Measurements from ENCODE around the gene HKDC1. TPM values are rescaled to one million over a fixed set of nuclear protein-coding genes. Genes with fewer than 3 reads are reported as not detected.

HKDC1 gene
- total RNA-seq, 1 donor from 2014 or later: not detected

DNA sequence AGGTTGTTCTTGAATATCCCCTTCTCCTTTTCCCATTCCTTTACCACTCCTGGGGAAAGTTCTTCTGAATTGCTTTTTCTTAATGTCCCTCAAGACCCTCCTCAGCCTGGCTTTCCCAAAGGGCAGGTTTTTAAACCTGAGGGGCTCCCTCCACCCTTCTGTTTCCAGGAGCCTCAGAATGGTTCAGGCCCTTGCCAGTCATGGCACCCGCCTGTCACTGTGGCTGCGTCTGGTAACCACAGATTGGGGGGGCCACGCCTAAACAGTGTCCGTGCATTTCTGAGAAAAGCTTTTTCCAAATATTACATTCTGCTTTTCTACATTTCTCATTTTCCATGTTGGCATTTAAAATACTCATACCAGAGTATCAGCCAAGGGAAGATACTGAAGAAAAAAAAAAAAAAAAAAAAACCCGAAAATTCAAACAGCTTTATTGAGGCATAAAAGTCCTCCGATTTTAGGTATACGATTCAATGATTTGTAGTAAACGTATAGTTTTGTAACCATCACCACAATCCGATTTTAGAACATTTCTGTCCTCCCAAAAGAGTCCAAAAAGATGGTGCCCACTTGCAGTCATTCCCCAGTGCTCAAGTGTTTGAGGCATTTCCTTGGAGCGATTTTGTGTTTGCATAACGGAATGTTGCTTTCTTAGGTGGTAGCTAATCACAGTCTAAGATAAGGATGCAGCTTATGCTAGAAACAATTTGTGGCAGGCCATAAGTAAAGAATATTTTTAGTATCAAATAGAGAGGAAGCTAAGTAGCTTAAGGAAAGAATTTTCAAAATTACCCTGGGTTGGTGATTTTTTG is 22.1 kb downstream of the HKDC1 start:
- H3K4me1 ChIP-seq: peaks cover 4% of the 10 kb centered on the region
- no peaks in the 10 kb centered on the region for H3K36me3 ChIP-seq
- no peak overlapping the region for H3K27ac ChIP-seq (replicated peaks)
- TF ChIP-seq, protein P1, sequence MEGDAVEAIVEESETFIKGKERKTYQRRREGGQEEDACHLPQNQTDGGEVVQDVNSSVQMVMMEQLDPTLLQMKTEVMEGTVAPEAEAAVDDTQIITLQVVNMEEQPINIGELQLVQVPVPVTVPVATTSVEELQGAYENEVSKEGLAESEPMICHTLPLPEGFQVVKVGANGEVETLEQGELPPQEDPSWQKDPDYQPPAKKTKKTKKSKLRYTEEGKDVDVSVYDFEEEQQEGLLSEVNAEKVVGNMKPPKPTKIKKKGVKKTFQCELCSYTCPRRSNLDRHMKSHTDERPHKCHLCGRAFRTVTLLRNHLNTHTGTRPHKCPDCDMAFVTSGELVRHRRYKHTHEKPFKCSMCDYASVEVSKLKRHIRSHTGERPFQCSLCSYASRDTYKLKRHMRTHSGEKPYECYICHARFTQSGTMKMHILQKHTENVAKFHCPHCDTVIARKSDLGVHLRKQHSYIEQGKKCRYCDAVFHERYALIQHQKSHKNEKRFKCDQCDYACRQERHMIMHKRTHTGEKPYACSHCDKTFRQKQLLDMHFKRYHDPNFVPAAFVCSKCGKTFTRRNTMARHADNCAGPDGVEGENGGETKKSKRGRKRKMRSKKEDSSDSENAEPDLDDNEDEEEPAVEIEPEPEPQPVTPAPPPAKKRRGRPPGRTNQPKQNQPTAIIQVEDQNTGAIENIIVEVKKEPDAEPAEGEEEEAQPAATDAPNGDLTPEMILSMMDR (IDR thresholded peaks at IDR 0.05; ENCODE audit: borderline replicate concordance): no peak
- no peak for DNase-seq
- H3K4me3 ChIP-seq: no peak overlapping the region
- no peaks in the 10 kb centered on the region for H3K27me3 ChIP-seq (ENCODE audit: low read depth)
- no peaks in the 10 kb centered on the region for H3K9me3 ChIP-seq (replicated peaks)
- intact Hi-C loops (cut with micrococcal nuclease): no loop called here

DNA sequence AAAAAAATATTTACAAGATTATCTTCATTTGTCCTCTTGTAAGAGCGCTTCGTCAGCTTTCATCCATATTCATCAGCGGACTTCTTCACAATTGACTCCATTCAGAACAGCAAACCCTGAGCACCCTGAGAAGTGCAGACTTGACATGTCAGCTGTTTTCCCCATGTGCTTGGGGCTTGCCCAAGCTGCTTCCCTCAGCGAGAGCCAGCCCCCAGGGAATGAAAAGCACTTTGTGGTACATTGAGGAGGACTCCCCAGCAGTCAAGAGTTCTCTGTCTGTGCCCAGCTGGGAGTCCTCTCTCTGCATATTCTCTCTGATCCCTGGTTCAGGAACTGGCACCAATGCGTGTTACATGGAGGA is 22.7 kb downstream of the HKDC1 start:
- H3K9me3 ChIP-seq (replicated peaks): no peaks in the 10 kb centered on the region
- no peaks in the 10 kb centered on the region for H3K36me3 ChIP-seq
- no peak overlapping the region for H3K27ac ChIP-seq (replicated peaks)
- H3K4me1 ChIP-seq: peaks cover 2% of the 10 kb centered on the region
- intact Hi-C loops (cut with micrococcal nuclease): no loop called here
- H3K27me3 ChIP-seq (ENCODE audit: low read depth): no peaks in the 10 kb centered on the region
- no peak for DNase-seq
- no peak overlapping the region for H3K4me3 ChIP-seq
- TF ChIP-seq, protein P1 (IDR thresholded peaks at IDR 0.05; ENCODE audit: borderline replicate concordance): no peak

DNA sequence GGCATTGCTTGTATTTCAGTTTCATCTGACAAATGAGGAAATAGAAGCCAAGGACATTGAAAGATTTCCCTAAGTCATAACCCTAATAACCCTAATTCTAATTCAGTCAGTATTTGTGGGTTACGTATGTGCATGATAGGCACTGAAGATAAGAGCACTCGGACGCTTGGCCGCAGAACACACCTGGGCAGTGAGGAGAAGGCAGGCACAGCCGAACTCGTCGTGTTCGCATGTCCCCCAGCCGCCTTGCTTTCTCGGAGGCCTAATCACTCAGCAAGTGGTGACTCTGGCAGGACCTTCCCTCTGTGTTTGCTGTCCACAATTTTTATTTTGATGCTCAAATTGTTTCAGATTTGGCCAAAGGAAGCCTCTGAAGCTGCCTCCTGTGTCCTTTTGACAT is 23.7 kb downstream of the HKDC1 start:
- intact Hi-C loops (cut with micrococcal nuclease): no loop called here
- Histone ChIP-seq H3K4me3 (no peak overlapping the region), H3K27ac (replicated peaks) (no peak overlapping the region), H3K4me1 (no peaks in the 10 kb centered on the region), H3K36me3 (no peaks in the 10 kb centered on the region), H3K27me3 (ENCODE audit: low read depth) (no peaks in the 10 kb centered on the region), H3K9me3 (replicated peaks) (no peaks in the 10 kb centered on the region)
- DNase-seq: no peak
- TF ChIP-seq, protein P1 (IDR thresholded peaks at IDR 0.05; ENCODE audit: borderline replicate concordance): no peak

DNA sequence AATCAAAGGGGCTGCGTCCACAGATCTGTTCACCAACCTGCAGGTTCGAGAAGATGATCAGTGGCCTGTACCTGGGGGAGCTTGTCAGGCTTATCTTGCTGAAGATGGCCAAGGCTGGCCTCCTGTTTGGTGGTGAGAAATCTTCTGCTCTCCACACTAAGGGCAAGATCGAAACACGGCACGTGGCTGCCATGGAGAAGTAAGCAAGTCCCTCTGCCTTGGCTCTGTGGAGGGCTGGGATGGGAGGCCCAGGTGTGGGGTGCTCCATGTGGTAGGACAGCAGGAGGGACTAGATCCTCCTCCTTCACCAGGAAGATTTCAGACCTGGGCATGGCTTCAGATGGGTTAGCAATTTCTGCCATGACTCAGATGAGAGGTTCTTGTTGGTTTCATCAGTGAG is 25.9 kb downstream of the HKDC1 start:
- intact Hi-C loops (cut with micrococcal nuclease): no loop called here
- TF ChIP-seq, protein P1 (IDR thresholded peaks at IDR 0.05; ENCODE audit: borderline replicate concordance): no peak
- Histone ChIP-seq H3K9me3 (replicated peaks) (peaks cover under 1% of the 10 kb centered on the region), H3K27ac (replicated peaks) (no peak overlapping the region), H3K36me3 (no peaks in the 10 kb centered on the region), H3K4me1 (no peaks in the 10 kb centered on the region), H3K27me3 (ENCODE audit: low read depth) (no peaks in the 10 kb centered on the region), H3K4me3 (no peak overlapping the region)
- DNase-seq: no peak

DNA sequence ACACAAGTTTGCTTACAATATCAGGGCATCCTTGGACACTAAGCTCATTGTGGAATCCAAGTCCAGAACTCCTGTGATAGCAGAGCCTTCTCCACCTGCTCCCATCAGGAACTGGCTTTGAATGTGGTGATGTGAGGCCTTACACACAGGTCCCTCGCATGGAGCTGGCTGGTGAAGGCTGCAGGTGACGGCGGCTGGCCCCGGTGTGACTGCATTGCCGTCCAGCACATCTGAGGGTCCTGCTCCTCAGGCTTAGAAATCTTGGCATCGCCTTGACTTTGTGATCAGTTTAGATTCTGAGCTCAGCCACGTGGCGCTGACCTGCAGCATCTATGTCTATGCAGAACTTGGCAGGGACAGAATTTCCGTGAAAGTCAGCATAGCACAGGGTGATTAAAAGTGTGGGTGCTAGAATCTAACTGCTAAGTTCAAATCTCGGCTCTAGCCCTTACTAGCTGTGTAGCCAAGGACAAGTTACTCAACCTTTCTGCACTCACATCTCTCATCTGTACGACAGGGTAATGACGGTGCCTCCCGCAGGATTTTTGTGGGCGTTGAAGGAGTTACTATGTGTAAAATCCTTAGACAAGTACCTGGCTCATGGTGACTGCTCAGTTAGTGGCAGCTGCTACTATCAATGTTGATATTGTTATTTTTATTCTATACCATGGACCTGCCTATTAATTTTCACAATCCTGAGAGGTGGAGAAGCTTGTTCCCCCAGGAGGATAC is 26.6 kb downstream of the HKDC1 start:
- TF ChIP-seq, protein P1 (IDR thresholded peaks at IDR 0.05; ENCODE audit: borderline replicate concordance): no peak
- no peak for DNase-seq
- H3K36me3 ChIP-seq: no peaks in the 10 kb centered on the region
- H3K27me3 ChIP-seq (ENCODE audit: low read depth): no peaks in the 10 kb centered on the region
- H3K4me1 ChIP-seq: no peaks in the 10 kb centered on the region
- no peak overlapping the region for H3K27ac ChIP-seq (replicated peaks)
- peaks cover 8% of the 10 kb centered on the region for H3K9me3 ChIP-seq (replicated peaks)
- intact Hi-C loops (cut with micrococcal nuclease): no loop called here
- H3K4me3 ChIP-seq: no peak overlapping the region

Data from left ventricle myocardium inferior (tissue), 1 donor.